Epidermal melanocyte (primary cell): ENCODE measurements around the gene WDR7.
A peak's percentile ranks its signal among the peaks of the same experiment; 100 is the strongest.

Experiments used
- DNase-seq: peaks from one replicate; pipeline ENCODE4 v3.0.0; 2011; ENCODE audit warnings: low spot score; ENCODE audit not compliant: insufficient read length

The WDR7 gene

DNA sequence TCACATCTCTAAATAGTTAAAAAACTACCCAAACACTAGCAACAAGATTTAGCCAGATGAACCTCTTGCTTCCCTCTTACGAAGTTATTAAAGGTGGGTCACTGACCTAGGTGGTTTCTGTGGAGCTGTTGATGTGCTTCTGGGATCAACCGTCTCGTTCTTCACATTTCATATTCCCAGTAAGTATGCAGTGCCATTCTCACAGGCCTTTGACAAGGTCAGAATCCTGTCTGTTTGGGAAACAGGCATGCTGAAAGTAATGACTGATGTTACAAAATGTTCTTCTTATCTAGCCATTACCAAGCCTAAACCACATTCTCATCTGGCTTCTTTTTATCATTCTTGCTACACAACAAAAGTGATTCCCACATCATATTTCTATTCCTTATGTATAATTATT lies 70.3 kb downstream of the WDR7 start:
- DNase-seq = no peak

GRCh38 chr18:56722518-56722917 lies 71.4 kb downstream of the WDR7 start:
- DNase-seq = no peak

DNA sequence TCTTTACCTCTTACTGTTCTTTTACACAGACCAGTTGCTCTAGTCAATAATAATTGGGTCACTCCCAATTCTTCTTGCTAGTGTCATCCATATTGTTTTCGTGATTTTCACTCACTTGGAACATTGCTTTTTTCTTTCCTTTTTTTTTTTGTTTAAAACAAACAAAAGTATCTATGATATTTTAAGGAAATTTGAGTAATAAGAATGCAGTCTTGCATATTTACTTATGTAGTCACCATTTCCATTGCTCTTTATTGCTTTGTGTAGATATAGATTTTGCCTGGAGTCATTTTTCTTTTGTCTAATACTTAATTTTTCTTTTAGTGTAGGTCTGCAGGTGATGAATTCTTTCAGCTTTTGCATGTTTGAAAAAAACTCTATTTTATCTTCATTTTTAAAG lies 71.9 kb downstream of the WDR7 start:
- no peak for DNase-seq

DNA sequence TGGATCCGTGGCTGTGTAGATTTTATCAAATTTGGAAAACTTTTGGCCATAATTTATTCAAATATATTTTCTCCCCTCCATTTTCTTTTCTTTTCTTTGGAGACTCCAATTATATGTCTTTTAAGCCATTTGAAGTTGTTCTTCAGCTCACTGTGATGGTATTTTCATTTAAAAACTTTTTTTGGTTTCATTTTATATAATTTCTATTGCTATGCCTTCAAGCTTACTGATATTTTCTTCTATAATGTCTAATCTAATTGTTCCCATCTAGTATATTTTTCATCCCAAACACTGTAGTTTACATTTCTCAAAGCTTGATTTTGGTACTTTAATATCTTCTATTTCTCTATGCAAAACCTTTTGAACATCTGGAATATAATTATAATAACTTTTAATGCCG lies 72.5 kb downstream of the WDR7 start:
- DNase-seq = no peak

DNA sequence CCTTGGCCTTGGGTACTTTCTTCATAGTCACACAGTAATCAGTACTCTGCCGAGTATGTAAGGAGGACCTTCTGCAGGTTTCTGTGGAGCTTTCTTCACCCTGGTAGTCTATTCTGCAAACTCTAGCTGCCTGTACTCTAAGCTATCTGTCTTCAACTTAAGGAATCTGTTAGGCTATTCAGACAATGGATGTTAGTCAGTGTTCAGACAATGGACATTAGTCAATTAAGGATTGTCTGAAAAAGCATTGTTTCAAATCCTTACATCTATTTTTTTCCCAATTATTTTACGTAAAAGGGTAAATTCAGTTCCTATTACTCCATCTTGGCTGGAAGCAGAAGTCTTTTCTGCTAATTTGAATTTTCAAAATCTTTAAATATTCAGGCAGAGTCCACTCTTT lies 75.7 kb downstream of the WDR7 start:
- no peak for DNase-seq

GRCh38 chr18:56727399-56727798 lies 76.2 kb downstream of the WDR7 start:
- no peak for DNase-seq

GRCh38 chr18:56728741-56729140 lies 77.6 kb downstream of the WDR7 start:
- no peak for DNase-seq

DNA sequence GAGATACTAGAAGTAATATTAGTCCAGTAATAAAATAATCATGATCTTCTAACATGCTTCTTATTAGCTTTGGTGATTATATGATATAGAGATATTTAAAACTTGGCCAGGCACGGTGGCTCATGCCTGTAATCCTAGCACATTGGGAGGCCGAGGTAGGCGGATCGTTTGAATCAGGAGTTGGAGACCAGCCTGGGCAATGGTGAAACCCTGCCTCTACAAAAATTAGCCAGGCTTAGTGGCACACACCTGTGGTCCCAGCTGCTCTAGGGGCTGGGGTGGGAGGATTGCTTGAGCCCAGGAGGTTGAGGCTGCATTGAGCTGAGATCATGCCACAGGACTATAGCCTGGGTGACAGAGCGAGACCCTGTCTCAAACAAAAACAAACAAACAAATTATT lies 87.0 kb downstream of the WDR7 start:
- DNase-seq = no peak

- DNase-seq = no peak
Observed at GRCh38 chr18:56739731-56740130, 88.6 kb downstream of the WDR7 start.

DNA sequence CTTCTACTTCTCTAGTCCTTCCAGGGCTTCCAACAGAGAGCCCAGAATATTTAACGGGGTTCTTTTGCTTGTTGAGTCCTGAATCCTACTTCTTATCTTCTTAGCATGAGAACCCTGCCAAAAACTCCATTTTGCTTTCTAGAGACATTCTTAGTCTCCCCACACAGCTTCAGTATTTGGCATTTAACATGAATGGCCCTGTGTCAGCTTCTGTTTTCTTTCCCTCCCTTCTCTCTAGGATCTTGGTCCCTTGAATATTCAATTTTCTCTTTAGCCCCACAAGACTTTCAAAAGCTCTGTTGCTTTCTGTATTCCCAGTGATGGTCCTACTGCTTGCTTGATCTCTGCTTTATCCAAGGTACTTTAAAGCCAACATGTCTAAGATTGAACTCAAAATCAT lies 89.5 kb downstream of the WDR7 start:
- no peak for DNase-seq

GRCh38 chr18:56741685-56742084 lies 90.5 kb downstream of the WDR7 start:
- no peak for DNase-seq

DNA sequence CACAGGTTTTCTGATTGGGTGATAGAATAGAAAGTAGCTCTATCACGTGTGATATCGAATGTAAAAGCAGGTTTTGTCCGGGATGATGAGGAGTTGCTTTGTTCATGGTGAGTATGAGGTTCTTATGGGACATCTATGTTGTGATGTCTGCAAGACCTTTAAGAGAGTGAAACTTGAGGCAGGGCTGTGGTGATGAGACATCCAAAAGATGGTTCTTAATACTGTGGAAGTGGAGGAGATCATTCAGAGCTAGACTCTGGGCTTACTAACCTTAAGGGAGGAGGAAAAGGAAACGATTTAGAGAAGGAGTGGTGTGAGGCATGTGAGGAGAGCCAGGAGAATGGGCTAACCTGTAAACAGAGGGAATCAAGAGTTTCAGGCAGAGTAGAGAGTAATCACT lies 92.0 kb downstream of the WDR7 start:
- DNase-seq = no peak

DNA sequence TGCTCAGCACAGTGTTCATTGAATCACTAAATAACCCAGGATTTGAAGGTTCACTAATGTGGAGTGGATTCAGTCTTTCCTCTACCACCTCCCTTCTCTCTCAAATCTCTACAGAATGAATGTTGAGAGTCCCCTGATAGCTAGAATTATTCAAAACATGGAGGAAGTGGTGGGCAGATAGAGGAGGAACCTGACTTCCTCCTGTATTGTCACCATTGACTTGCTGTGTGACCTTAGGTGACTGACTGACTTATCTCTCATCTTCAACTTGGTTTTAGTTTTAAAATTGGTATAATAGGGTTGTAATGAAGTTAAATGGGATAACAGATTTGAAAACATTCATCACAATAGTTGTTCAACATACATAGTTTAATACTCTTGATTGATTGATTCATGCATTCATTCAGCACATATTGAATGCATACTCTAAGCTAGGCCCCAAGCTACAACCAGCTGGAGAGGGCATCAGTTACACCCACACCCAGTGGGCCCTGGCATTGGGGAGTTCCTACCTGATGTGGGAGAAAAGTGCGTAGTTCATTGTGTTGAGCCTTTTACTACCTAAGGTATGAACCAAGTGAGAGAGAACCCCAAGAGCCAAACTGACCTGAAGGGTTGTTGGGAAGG lies 96.0 kb downstream of the WDR7 start:
- no peak for DNase-seq

DNA sequence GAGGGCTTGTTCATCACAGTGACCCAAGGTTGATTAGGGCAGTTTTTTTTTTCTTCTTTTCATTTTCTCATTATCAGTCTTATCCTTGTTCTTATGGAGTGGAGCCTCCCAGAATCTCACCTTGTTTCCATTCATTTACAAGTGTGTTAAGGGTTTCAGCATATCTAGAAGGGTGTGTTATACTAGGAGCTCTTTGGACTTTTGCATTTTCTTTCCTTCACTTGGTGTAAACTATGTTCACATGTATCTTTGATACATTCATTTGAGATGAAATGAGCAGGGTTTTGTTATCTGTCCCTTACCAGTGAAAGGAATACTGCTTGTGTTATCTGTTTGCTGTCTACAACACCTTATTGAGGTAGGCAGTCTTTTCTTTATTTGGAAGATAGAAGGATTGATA lies 96.7 kb downstream of the WDR7 start:
- DNase-seq = no peak

DNA sequence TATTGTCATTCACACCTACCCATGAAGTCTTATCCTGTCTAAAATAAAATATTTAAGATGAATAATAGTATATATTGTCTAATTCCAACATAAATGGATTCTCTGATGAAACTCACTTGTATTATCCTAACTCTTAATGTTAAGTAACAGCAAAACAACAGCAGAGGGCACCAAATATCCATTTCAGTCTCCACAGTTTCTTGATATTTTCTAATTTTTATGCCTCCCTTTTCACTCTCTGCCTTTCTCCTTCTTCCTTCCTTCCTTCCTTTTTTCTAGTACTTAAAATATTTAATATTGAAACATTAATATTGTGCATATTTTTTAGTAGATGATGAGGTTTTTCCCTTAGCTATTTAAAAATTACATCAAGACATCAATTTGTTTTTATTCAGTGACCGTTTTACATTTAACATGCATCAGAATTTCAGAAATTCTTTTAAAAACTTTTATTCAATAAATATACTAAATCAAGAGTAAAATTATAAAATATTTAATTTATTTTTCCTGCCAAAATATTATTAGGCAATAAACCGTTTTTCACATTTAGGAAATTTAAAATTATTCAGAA lies 97.6 kb downstream of the WDR7 start:
- peak; percentile 32 for DNase-seq

DNA sequence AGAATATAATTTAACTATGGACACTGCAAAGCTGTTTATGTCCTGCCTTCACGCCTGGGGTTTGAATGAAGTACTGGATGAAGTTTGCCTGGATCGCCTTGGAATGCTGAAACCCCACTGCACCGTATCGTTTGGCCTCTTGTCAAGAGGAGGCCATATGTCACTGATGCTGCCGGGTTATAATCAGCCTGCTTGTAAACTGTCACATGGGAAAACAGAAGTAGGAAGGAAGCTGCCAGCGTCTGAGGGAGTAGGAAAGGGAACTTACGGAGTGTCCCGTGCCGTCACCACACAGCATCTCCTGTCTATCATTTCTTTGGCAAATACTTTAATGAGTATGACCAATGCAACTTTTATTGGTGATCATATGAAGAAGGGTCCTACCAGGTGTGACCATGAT lies 105.8 kb downstream of the WDR7 start:
- no peak for DNase-seq

- DNase-seq = no peak
Observed at GRCh38 chr18:56770097-56770496, 118.9 kb downstream of the WDR7 start.

- no peak for DNase-seq
Observed at GRCh38 chr18:56770873-56771272, 119.7 kb downstream of the WDR7 start.

GRCh38 chr18:56775701-56776100 lies 124.5 kb downstream of the WDR7 start:
- DNase-seq = no peak

- no peak for DNase-seq
Observed at GRCh38 chr18:56787390-56787789, 136.2 kb downstream of the WDR7 start.

DNA sequence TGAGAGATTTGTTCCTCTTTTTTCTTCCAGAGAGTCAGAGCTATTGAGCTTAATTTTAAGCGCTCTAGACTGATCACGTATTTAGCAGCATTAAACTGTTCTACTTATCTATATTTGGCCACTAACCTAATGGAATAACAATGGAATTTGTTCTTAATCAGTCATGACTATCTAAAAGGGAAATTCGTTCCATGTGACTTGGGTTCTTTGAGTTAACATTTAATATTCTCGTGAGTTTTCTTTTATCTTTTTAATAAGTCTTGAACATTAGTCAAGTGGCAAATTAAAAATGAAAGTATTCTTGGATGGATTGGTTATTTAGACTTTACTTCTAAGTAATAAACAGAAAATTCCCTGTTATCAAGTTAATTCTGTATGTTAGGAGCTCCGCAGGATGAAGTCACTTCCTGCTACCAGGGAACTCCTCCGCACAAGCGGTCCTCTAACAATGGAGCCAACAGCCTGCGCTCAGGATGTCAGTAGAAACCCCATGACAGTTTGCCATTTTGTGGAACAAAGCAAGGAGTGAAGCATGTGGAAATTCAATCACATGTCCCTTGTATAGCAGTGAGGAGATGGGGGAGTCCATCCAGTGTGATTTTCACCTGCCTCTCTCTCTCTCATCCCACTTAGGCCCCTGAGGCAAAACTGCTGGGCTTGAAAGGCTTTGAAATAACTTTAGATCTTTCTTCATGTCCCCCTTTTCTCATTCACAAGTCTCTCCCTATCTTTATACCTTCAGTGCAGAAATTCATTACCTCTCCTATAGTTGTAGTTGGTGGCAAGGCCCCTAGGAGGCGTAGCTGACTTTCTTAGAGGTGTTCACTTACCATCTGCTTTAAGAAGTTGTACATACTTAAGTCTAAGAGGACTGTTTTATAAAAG lies 138.1 kb downstream of the WDR7 start:
- no peak for DNase-seq

DNA sequence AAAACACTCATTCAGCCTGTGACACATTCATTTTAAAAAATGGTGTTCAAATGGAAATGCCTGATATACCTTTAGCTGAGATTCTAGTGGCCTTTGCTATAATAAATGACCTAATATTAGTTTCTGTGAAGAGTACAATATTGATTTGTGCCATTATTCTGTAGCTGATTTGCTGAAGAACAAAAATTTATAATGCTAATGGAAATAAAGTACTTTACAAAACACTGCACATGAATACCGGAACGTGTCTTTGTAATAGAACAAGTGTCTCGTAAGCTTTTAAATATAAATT lies 138.7 kb downstream of the WDR7 start:
- DNase-seq = no peak

- no peak for DNase-seq
Observed at GRCh38 chr18:56795381-56795780, 144.2 kb downstream of the WDR7 start.
